GM23248 (cell line): ENCODE results near the gene KCNN3. TPM values are rescaled to one million over a fixed set of nuclear protein-coding genes. Genes with fewer than 3 reads are reported as not detected.

ENCODE experiments used
- DNase-seq: peaks from one replicate; pipeline ENCODE4 v3.0.0-alpha.2; 2015
- H2AFZ ChIP-seq: fragments of 200-600 bp; sonication (generic); 2 replicates; pipeline ENCODE4 v1.6.1; 2016; ENCODE audit warnings: antibody characterized with exemption
- H3F3A ChIP-seq: fragments of 200-600 bp; sonication (generic); 2 replicates; pipeline ENCODE4 v1.6.1; 2016; ENCODE audit warnings: mild to moderate bottlenecking, antibody characterized with exemption, mixed run types; ENCODE audit not compliant: insufficient read depth
- H3K27ac ChIP-seq: fragments of 200-600 bp; sonication (generic); 2 replicates; pipeline ENCODE4 v1.5.1; 2016; ENCODE audit warnings: mild to moderate bottlenecking
- H3K27me3 ChIP-seq: fragments of 200-600 bp; sonication (generic); replicated peaks from 2 replicates; pipeline ENCODE4 v1.6.1; 2016; ENCODE audit warnings: mild to moderate bottlenecking; ENCODE audit not compliant: insufficient read depth
- H3K36me3 ChIP-seq: fragments of 200-600 bp; sonication (generic); 2 replicates; pipeline ENCODE4 v1.6.1; 2016; ENCODE audit warnings: low read depth, mild to moderate bottlenecking
- H3K4me1 ChIP-seq: fragments of 200-600 bp; sonication (generic); 2 replicates; pipeline ENCODE4 v1.6.1; 2016; ENCODE audit warnings: mild to moderate bottlenecking; ENCODE audit not compliant: insufficient read depth
- H3K4me2 ChIP-seq: fragments of 200-600 bp; sonication (generic); one replicate; pipeline ENCODE4 v1.6.1; 2016; ENCODE audit warnings: mild to moderate bottlenecking; ENCODE audit not compliant: unreplicated experiment
- H3K4me3 ChIP-seq: fragments of 200-600 bp; sonication (generic); 2 replicates; pipeline ENCODE4 v1.5.1; 2016; ENCODE audit warnings: mild to moderate bottlenecking
- H3K79me2 ChIP-seq: fragments of 200-600 bp; sonication (generic); 2 replicates; pipeline ENCODE4 v1.6.1; 2016; ENCODE audit warnings: mild to moderate bottlenecking; ENCODE audit not compliant: insufficient read depth
- H3K9ac ChIP-seq: fragments of 200-600 bp; sonication (generic); 2 replicates; pipeline ENCODE4 v1.6.1; 2016; ENCODE audit warnings: mild to moderate bottlenecking
- H3K9me2 ChIP-seq: fragments of 200-600 bp; sonication (generic); 2 replicates; pipeline ENCODE4 v1.6.1; 2016; ENCODE audit warnings: mixed run types, mild to moderate bottlenecking, moderate library complexity; ENCODE audit not compliant: insufficient read depth
- H3K9me3 ChIP-seq: fragments of 200-600 bp; sonication (generic); one replicate; pipeline ENCODE4 v1.6.1; 2017; ENCODE audit warnings: low read depth
- H4K20me1 ChIP-seq: fragments of 200-600 bp; sonication (generic); 2 replicates; pipeline ENCODE4 v1.6.0; 2016; ENCODE audit not compliant: insufficient read depth
- EZH2 ChIP-seq: fragments of 200-600 bp; sonication (generic); IDR thresholded peaks from 2 replicates; pipeline ENCODE4 v1.6.1; 2018; ENCODE audit warnings: antibody characterized with exemption, mild to moderate bottlenecking; ENCODE audit not compliant: insufficient read depth, poor library complexity, severe bottlenecking
- EZH2phosphoT487 ChIP-seq: fragments of 200-600 bp; sonication (generic); IDR thresholded peaks from 2 replicates; pipeline ENCODE4 v1.6.1; 2018; ENCODE audit warnings: antibody characterized with exemption, moderate library complexity, mild to moderate bottlenecking, low read depth; ENCODE audit not compliant: insufficient read depth
- WGBS, 2 experiments: methylation state at CpG; one replicate each; pipeline ENCODE4 v1.1.6; 2015 to 2017; ENCODE audit warnings: low lambda C conversion rate in 2 of 2, low coverage in 1 of 2; ENCODE audit errors: missing lambda C conversion rate in 2 of 2; 5-methylcytosine and 5-hydroxymethylcytosine counted together
- in situ Hi-C: fragments of 300-500 bp; cut with MboI; formaldehyde crosslinking; loops from 2 replicates; pipeline ENCODE4 v1.15.0; 2020
- polyA plus RNA-seq: library from polyadenylated mRNA; unstranded; fragments of >200 nt; fragmentation: Nextera tagmentation; extraction: Ambion mirVana; gene quantifications from 2 replicates; pipeline ENCODE4 v1.2.1, GENCODE V29; 2016
- total RNA-seq: library from RNA; depleted of rRNA; stranded (reverse); fragments of >200 nt; shearing (Covaris generic); gene quantifications from 2 replicates; pipeline ENCODE4 v1.2.3, GENCODE V29; 2014

The KCNN3 gene
- total and polyA plus RNA-seq, 2 experiments from 2014 or later = not detected

DNA sequence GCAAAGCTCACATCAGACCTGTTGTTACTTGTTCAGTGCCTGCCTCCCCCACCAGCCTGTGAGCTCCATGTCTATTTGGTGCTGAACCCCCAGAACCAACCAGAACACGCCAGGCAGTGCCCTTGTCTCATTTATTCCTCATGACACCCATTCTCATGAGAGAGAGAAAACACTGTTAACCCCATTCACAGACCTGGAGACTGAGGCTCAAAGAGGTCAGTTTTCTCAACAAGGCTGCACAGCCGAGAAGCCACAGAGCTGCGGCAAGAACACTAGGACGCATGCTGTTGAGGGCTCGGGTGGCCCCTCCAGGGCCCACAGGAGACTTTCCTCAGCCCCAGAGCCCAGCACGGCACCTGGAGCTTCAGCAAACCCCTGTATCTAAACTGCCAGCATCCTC is 13.1 kb downstream of the KCNN3 start:
- Histone ChIP-seq H3K9me3 (no peaks in the 10 kb centered on the region), H3K36me3 (no peaks in the 10 kb centered on the region), H3K27ac (no peak overlapping the region), H2AFZ (no peak overlapping the region), H4K20me1 (no peaks in the 10 kb centered on the region), H3K9ac (no peak overlapping the region), H3K27me3 (no peaks in the 10 kb centered on the region; the same call in none of the 2 replicates), H3F3A (no peaks in the 10 kb centered on the region), H3K4me3 (no peak overlapping the region), H3K4me1 (no peaks in the 10 kb centered on the region), H3K9me2 (no peaks in the 10 kb centered on the region), H3K4me2 (no peak overlapping the region), H3K79me2 (no peaks in the 10 kb centered on the region)
- TF ChIP-seq EZH2phosphoT487 = no peak
- no peak for TF ChIP-seq EZH2
- in situ Hi-C loops = no loop called here
- DNase-seq = no peak
- 85 to 89% methylated on average over 6 of the region's 6 CpGs for WGBS, 2 experiments

DNA sequence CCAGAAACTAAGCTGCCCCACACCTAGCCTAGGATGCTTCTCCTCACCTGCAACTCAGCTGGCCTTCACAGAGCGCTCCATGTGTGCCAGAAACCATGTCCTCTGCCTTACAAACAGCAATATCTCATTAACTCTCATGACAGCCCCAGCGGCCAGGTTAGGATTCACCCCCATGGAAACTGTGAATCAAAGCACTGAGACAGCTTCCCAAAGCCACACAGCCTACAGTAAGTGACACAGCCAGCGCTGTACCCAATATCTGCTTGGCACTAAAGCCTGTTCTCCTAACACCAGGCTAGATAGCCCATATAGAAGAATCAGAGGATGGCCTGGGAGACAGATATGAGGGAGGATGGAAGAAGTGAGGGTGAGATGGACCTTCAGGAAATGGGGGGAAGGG is 13.5 kb downstream of the KCNN3 start:
- no peak overlapping the region for H3K9ac ChIP-seq
- in situ Hi-C loops = no loop called here
- no peaks in the 10 kb centered on the region for H3K79me2 ChIP-seq
- no peak overlapping the region for H3K4me2 ChIP-seq
- WGBS, 2 experiments = 89 to 91% methylated on average over 3 of the region's 3 CpGs
- no peak for DNase-seq
- no peak for TF ChIP-seq EZH2
- TF ChIP-seq EZH2phosphoT487 = no peak
- H3F3A ChIP-seq = no peaks in the 10 kb centered on the region
- no peaks in the 10 kb centered on the region; the same call in none of the 2 replicates for H3K27me3 ChIP-seq
- no peaks in the 10 kb centered on the region for H3K9me2 ChIP-seq
- no peaks in the 10 kb centered on the region for H3K9me3 ChIP-seq
- H2AFZ ChIP-seq = no peak overlapping the region
- no peaks in the 10 kb centered on the region for H3K36me3 ChIP-seq
- H3K4me3 ChIP-seq = no peak overlapping the region
- H3K27ac ChIP-seq = no peak overlapping the region
- no peaks in the 10 kb centered on the region for H4K20me1 ChIP-seq
- H3K4me1 ChIP-seq = no peaks in the 10 kb centered on the region

DNA sequence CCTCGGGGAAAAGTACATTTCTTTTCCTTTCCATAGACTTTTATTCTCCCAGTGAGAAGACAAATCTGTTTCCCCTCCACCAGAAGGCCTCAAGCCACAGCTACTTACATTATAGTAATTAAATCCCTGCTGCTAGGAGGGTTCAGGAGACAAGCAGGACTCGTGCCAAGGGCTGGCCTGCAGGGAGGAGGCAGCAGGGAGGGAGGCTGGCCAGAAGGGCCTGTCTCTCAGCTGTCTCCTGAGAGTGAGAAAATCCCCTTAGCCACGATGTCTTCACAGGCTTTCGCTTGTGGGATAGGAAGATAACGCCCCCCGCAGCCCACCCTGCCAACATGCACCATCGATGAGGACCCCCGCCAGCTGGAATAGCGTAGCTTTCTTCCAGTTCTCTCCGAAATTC is 14.0 kb downstream of the KCNN3 start:
- no peaks in the 10 kb centered on the region for H3K9me3 ChIP-seq
- no peaks in the 10 kb centered on the region; the same call in none of the 2 replicates for H3K27me3 ChIP-seq
- DNase-seq = no peak
- no peaks in the 10 kb centered on the region for H3K4me1 ChIP-seq
- no peaks in the 10 kb centered on the region for H4K20me1 ChIP-seq
- H3K79me2 ChIP-seq = no peaks in the 10 kb centered on the region
- in situ Hi-C loops = no loop called here
- no peak overlapping the region for H2AFZ ChIP-seq
- TF ChIP-seq EZH2 = no peak
- no peak for TF ChIP-seq EZH2phosphoT487
- H3K36me3 ChIP-seq = no peaks in the 10 kb centered on the region
- 39 to 42% methylated on average over 10 of the region's 10 CpGs for WGBS, 2 experiments
- no peaks in the 10 kb centered on the region for H3F3A ChIP-seq
- H3K9me2 ChIP-seq = no peaks in the 10 kb centered on the region
- no peak overlapping the region for H3K9ac ChIP-seq
- H3K27ac ChIP-seq = no peak overlapping the region
- H3K4me3 ChIP-seq = no peak overlapping the region
- no peak overlapping the region for H3K4me2 ChIP-seq

DNA sequence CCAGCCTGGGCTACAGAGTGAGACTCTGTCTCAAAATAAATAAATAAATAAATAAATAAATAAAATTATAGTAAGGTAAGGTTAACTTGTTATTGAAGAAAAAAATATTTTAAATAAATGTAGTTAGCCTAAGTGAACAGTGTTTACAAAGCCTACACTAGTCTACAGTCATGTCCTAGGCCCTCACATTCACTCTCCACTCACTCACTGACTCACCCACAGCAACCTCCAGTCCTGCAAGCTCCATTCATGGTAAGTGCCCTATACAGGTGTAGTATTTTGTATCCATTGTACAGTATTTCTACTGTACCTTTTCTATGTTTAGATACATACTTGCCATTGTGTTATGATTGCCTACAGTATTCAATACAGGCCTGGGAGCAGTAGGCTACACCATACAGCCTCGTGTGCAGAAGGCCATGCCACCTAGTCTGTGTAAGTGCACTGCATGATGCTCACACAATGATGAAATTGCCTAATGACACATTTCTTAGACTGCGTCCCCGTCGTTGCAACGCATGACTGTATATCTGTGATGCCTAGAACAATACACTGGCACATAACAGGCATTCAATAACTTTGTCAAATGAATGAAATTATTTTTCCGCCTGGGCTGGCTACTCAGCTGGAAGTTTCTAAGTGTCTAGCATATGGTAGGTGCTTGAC is 14.8 kb downstream of the KCNN3 start:
- in situ Hi-C loops = no loop called here
- no peak overlapping the region for H3K27ac ChIP-seq
- no peaks in the 10 kb centered on the region; the same call in none of the 2 replicates for H3K27me3 ChIP-seq
- WGBS, 2 experiments = 55 to 58% methylated on average over 6 of the region's 6 CpGs
- TF ChIP-seq EZH2phosphoT487 = no peak
- TF ChIP-seq EZH2 = no peak
- H3K79me2 ChIP-seq = no peaks in the 10 kb centered on the region
- DNase-seq = no peak
- no peak overlapping the region for H3K9ac ChIP-seq
- H3K36me3 ChIP-seq = no peaks in the 10 kb centered on the region
- H3K4me1 ChIP-seq = no peaks in the 10 kb centered on the region
- H2AFZ ChIP-seq = no peak overlapping the region
- no peaks in the 10 kb centered on the region for H3K9me2 ChIP-seq
- no peaks in the 10 kb centered on the region for H3F3A ChIP-seq
- H3K4me3 ChIP-seq = no peak overlapping the region
- no peak overlapping the region for H3K4me2 ChIP-seq
- no peaks in the 10 kb centered on the region for H3K9me3 ChIP-seq
- H4K20me1 ChIP-seq = no peaks in the 10 kb centered on the region
